HG03469 (cell line): Measurements from ENCODE around the gene SPN.
"Not testable (repeated sequence)": the region's sequence is repeated elsewhere in the genome, so short reads cannot be mapped to it uniquely, and the experiment has no call there.

ENCODE experiments used
- ATAC-seq: cut with Tn5 transposase; IDR thresholded peaks from one replicate; pipeline ENCODE4 v1.9.1; 2021; ENCODE audit warnings: mild to moderate bottlenecking, moderate library complexity, moderate number of reproducible peaks; ENCODE audit not compliant: unreplicated experiment

The SPN gene

GRCh38 chr16:29699324-29700219, 36.5 kb downstream of the SPN start:
- no peak for ATAC-seq

DNA sequence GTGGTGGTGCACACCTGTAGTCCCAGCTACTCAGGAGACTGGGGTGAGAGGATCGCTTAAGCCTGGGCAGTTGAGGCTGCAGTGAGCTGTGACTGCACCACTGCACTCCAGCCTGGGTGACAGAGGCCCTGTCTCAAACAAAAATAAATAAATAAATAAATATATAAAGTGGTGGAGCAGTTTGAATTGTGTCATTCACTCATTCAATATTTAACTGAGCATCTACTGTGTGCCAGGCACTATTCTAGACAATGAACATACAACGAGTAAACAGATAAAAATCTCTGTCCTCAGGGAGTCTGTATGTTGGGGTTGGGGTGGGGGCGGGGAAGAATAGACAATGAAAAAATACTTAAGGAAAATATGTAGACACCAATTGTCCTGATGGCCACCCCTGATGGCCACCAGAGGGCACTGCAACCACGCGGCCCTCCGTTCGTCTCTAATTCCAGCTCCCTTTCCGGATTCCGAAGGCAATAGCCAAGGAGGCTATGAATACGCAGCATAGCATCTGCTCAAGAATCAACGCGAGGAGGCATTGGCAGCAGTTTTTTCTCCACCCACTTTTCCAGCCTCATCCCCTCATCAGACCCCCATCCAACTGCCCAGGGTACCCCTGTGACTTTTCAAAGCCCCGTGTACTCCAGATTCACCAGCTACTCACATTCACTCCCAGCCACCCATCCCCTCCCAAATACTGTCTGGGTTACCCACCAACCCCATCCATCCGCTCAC, 37.4 kb downstream of the SPN start:
- ATAC-seq: no peak

DNA sequence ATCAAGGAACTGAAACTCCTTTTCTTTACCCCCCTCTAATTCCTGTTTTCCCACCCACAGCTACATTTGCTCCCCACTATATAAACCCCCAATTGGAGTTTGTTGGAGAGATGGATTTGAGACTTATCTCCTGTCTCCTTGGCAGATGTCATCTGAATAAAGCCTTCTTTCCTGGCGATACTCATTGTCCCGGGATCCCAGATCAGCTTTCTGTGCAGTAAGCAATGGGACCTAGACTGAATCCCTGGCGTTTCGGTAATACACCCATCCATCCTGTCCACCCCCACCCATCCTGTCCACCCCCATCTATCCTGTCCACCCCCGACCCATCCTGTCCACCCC, 38.1 kb downstream of the SPN start:
- ATAC-seq: no peak

DNA sequence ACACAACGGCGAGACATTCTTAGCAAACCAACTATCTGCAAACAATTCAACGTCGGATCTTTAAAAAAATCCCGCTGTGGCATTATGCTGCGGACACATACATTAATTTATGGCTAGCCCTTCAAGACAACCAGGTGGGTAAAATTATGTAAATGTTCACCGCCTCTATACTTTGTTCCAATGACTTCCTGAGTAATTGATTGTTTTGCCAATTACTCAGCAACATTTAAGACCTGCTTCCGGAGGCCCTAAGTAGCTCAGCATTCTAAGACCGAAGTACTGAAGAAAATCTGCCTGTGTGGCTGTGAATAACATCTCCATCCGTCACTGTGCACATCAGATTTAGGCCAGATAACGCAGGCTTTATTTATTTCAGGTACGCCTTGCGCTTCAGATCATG, 39.2 kb downstream of the SPN start:
- no peak for ATAC-seq

- no peak for ATAC-seq
Measured at GRCh38 chr16:29705030-29705429, 42.0 kb downstream of the SPN start.

GRCh38 chr16:29707160-29707559, 44.1 kb downstream of the SPN start:
- not testable (repeated sequence) for ATAC-seq

GRCh38 chr16:29708917-29709600, 46.0 kb downstream of the SPN start:
- no peak for ATAC-seq

- not testable (repeated sequence) for ATAC-seq
Measured at GRCh38 chr16:29709657-29710056, 46.6 kb downstream of the SPN start.

GRCh38 chr16:29710227-29711219, 47.5 kb downstream of the SPN start:
- no peak for ATAC-seq

DNA sequence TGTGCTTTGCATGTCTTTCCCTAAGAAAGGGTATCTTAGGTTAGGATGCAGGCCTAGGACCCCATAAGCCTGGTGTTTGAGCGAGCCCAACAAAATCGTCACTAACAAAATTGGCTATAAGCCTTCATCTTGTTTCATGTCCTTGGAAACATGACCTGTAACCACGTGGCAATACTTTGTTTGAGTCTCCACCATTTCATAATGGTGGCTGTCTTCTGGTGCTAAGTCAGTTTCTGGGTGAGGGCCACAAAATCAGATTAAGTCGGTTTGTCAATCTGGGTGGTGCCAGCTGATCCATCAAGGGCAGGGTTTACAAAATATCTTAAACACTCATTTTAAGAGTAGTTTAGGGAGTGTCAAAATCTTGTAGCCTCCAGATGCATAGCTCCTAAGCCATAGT, 49.8 kb downstream of the SPN start:
- no peak for ATAC-seq

GRCh38 chr16:29714396-29714795, 51.3 kb downstream of the SPN start:
- no peak for ATAC-seq

GRCh38 chr16:29714972-29715371, 51.9 kb downstream of the SPN start:
- ATAC-seq: no peak

- no peak for ATAC-seq
Measured at GRCh38 chr16:29717113-29717512, 54.1 kb downstream of the SPN start.

- no peak for ATAC-seq
Measured at GRCh38 chr16:29719063-29719462, 56.0 kb downstream of the SPN start.
